ENCODE measurements around the gene KCNJ14. TPM values are rescaled to one million over a fixed set of nuclear protein-coding genes. Genes with fewer than 3 reads are reported as not detected.

Gene KCNJ14
- total RNA-seq, 4 donors from 2014 or later = 0.19 to 1.9 (median 0.92) TPM

GRCh38 chr19:48446579-48446978, 8.8 kb upstream of the KCNJ14 start:
- Histone ChIP-seq H3K27me3 (peaks cover 16 to 20% (median 18%) of the 10 kb centered on the region in 3 donors), H3K36me3 (peaks cover 0 to 48% of the 10 kb centered on the region in 2 donors), H3K9me3 (no peaks in the 10 kb centered on the region), H3K4me3 (peak overlapping the region; percentile 93 to 98 (median 96)), H3K4me1 (peaks cover 18 to 22% of the 10 kb centered on the region in 2 donors), H3K27ac (peak overlapping the region; percentile 87 to 92 (median 90))
- in situ Hi-C loops (cut with MboI; ENCODE audit: low sequenced_read_pairs in 4 of 4) (no loop called here), intact Hi-C loops (cut with DNase I; ENCODE audit: low total_unique reads) (loop anchor here (5.0 kb wide), 1 partner anchor 124 kb away; a partner anchor contains a TSS)
- no peak for TF ChIP-seq POLR2A (IDR thresholded peaks at IDR 0.05)
- TF ChIP-seq, protein P1, sequence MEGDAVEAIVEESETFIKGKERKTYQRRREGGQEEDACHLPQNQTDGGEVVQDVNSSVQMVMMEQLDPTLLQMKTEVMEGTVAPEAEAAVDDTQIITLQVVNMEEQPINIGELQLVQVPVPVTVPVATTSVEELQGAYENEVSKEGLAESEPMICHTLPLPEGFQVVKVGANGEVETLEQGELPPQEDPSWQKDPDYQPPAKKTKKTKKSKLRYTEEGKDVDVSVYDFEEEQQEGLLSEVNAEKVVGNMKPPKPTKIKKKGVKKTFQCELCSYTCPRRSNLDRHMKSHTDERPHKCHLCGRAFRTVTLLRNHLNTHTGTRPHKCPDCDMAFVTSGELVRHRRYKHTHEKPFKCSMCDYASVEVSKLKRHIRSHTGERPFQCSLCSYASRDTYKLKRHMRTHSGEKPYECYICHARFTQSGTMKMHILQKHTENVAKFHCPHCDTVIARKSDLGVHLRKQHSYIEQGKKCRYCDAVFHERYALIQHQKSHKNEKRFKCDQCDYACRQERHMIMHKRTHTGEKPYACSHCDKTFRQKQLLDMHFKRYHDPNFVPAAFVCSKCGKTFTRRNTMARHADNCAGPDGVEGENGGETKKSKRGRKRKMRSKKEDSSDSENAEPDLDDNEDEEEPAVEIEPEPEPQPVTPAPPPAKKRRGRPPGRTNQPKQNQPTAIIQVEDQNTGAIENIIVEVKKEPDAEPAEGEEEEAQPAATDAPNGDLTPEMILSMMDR (IDR thresholded peaks at IDR 0.05 in 4 of 5, conservative IDR thresholded peaks at IDR 0.05 in 1 of 5) = no peak
- DNase-seq = no peak
- ATAC-seq = no peak

DNA sequence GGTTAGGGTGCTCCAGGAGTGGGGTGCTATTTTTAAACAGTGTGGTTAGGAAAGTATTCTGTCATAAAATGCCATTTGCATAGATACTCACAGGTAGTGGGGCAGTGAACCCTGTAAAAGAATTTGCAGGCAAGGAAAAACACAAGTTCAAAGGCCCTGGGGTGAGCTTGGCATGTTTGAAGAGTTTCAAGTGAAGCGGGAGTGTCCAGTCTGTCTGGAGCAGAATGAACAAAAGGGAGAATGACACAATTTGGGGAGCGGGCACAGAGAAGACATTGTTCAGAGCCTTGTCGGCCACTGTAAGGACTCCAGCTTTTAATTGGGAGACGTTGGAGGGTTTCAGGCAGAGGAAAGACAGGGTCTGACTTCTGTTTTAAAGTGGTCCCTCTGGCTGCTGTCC, 6.8 kb upstream of the KCNJ14 start:
- intact Hi-C loops (cut with DNase I; ENCODE audit: low total_unique reads) = loop anchor here (5.0 kb wide), 1 partner anchor 126 kb away; a partner anchor contains a TSS
- Histone ChIP-seq H3K9me3 (no peaks in the 10 kb centered on the region), H3K4me3 (no peak overlapping the region), H3K27me3 (peaks cover 7 to 12% (median 10%) of the 10 kb centered on the region in 3 donors), H3K4me1 (peaks cover 18 to 22% of the 10 kb centered on the region in 2 donors), H3K36me3 (peaks cover 0 to 68% of the 10 kb centered on the region in 2 donors), H3K27ac (no peak overlapping the region)
- TF ChIP-seq POLR2A (IDR thresholded peaks at IDR 0.05) = no peak
- TF ChIP-seq, protein P1 (IDR thresholded peaks at IDR 0.05 in 4 of 5, conservative IDR thresholded peaks at IDR 0.05 in 1 of 5) = no peak
- no peak for DNase-seq
- no peak for ATAC-seq
- in situ Hi-C loops (cut with MboI; ENCODE audit: low sequenced_read_pairs in 4 of 4) = no loop called here

GRCh38 chr19:48450441-48450840, 4.9 kb upstream of the KCNJ14 start:
- in situ Hi-C loops (cut with MboI; ENCODE audit: low sequenced_read_pairs in 4 of 4) = no loop called here
- Histone ChIP-seq H3K27me3 (no peaks in the 10 kb centered on the region), H3K9me3 (no peaks in the 10 kb centered on the region), H3K4me1 (peaks cover 10 to 11% of the 10 kb centered on the region in 2 donors), H3K36me3 (peaks cover 0 to 79% of the 10 kb centered on the region in 2 donors), H3K27ac (no peak overlapping the region), H3K4me3 (no peak overlapping the region)
- no peak for ATAC-seq
- TF ChIP-seq, protein P1 (IDR thresholded peaks at IDR 0.05 in 4 of 5, conservative IDR thresholded peaks at IDR 0.05 in 1 of 5) = no peak
- TF ChIP-seq POLR2A (IDR thresholded peaks at IDR 0.05) = no peak
- DNase-seq = no peak
- intact Hi-C loops (cut with DNase I; ENCODE audit: low total_unique reads) = no loop called here

DNA sequence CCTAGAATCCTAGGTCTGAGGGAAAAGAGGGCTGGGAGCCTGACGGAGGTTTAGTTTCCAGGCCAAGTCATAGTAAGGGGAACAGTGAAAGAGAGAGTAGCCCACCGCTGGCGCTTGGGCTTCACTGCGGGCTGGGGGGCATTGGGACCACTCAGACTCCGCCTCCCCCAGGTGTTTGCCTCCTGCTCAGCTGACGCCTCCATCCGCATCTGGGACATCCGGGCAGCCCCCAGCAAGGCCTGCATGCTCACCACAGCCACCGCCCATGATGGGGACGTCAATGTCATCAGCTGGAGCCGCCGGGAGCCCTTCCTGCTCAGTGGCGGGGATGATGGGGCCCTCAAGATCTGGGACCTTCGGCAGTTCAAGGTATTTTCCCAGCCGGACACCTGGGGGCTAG, 4.5 kb upstream of the KCNJ14 start:
- H3K4me3 ChIP-seq = no peak overlapping the region
- in situ Hi-C loops (cut with MboI; ENCODE audit: low sequenced_read_pairs in 4 of 4) (no loop called here), intact Hi-C loops (cut with DNase I; ENCODE audit: low total_unique reads) (no loop called here)
- H3K4me1 ChIP-seq = peaks cover 11 to 13% of the 10 kb centered on the region in 2 donors
- no peaks in the 10 kb centered on the region for H3K9me3 ChIP-seq
- H3K36me3 ChIP-seq = peaks cover 0 to 79% of the 10 kb centered on the region in 2 donors
- DNase-seq (no peak), ATAC-seq (no peak)
- H3K27me3 ChIP-seq = no peaks in the 10 kb centered on the region
- no peak overlapping the region for H3K27ac ChIP-seq
- no peak for TF ChIP-seq POLR2A (IDR thresholded peaks at IDR 0.05)
- TF ChIP-seq, protein P1 (IDR thresholded peaks at IDR 0.05 in 4 of 5, conservative IDR thresholded peaks at IDR 0.05 in 1 of 5) = no peak

DNA sequence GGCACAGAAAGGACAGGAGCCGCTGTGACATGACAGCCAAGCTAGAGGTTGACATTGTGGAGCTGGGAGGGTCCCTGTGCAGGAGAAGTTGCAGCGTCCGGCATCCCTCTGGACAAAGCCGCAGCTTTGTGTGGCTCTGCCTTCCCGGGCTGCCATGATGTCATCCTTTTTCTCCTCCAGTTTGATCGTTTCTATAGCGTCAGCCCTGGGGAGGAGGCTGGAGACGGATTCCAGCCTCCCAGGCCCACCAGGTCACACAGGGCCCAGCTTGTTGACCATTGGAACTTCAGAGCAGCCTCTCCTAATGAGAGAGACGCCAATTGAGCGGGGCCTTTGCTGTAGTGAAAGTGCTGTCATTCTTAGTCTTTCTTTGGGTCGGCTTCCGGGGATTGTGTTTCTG, 3.8 kb upstream of the KCNJ14 start:
- H3K36me3 ChIP-seq = peaks cover 0 to 79% of the 10 kb centered on the region in 2 donors

More for the DNA sequence above, 3.8 kb upstream of the KCNJ14 start:
- ATAC-seq = no peak
- intact Hi-C loops (cut with DNase I; ENCODE audit: low total_unique reads) (no loop called here), in situ Hi-C loops (cut with MboI; ENCODE audit: low sequenced_read_pairs in 4 of 4) (no loop called here)
- no peak overlapping the region for H3K27ac ChIP-seq
- H3K4me3 ChIP-seq = no peak overlapping the region
- no peaks in the 10 kb centered on the region for H3K9me3 ChIP-seq
- peaks cover 7 to 9% of the 10 kb centered on the region in 2 donors for H3K4me1 ChIP-seq
- DNase-seq = no peak
- TF ChIP-seq POLR2A (IDR thresholded peaks at IDR 0.05) = no peak
- TF ChIP-seq, protein P1 (IDR thresholded peaks at IDR 0.05 in 4 of 5, conservative IDR thresholded peaks at IDR 0.05 in 1 of 5) = no peak
- no peaks in the 10 kb centered on the region for H3K27me3 ChIP-seq
